Esophagus muscularis mucosa (tissue), 4 donors: ENCODE results near the gene DIAPH1.

Source experiments
- EP300 ChIP-seq: sonication (generic); formaldehyde crosslinking; IDR thresholded peaks from one replicate; pipeline ENCODE4 v1.6.1; 2017; ENCODE audit warnings: antibody characterized with exemption
- POLR2A ChIP-seq: fragments of 450-650 bp; IDR thresholded peaks from one replicate; pipeline ENCODE4 v1.6.1; 2017; ENCODE audit warnings: antibody characterized with exemption, moderate library complexity, mild to moderate bottlenecking, low read depth
- POLR2AphosphoS5 ChIP-seq, 2 donors: sonication (generic); formaldehyde crosslinking; IDR thresholded peaks; one replicate each; pipeline ENCODE4 v1.6.1; 2017; ENCODE audit warnings: antibody characterized with exemption in 2 of 2
- TF ChIP-seq, protein P1 (sequence below), 3 experiments: fragments of 200-600 bp in 2 of 3; fragments of 450-650 bp in 1 of 3; sonication (generic) in 2 of 3; IDR thresholded peaks; one replicate each; pipeline ENCODE4 v1.5.1; 2017 to 2019; ENCODE audit warnings: antibody characterized with exemption in 3 of 3, mild to moderate bottlenecking in 2 of 3, moderate library complexity in 1 of 3

DNA sequence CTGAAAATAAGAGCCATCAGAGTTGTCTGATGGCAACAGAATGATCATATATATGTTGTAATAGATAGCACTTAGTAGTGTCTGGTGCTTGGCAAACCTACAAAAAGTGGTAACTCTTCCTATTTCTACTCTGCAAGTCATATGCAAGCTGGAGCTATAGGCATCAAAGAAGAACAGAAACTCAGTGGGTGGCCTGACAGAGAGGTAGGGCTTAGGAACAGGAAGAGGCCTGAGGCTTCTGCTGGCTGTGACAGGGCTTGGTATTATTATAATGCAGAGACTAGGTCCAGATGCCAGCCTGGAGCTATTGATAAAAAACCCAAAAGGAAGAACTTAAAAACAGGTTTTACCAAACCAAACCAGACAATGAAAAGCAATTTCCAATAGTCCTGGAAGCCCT lies 4.4 kb upstream of the DIAPH1 start:
- TF ChIP-seq, protein P1, sequence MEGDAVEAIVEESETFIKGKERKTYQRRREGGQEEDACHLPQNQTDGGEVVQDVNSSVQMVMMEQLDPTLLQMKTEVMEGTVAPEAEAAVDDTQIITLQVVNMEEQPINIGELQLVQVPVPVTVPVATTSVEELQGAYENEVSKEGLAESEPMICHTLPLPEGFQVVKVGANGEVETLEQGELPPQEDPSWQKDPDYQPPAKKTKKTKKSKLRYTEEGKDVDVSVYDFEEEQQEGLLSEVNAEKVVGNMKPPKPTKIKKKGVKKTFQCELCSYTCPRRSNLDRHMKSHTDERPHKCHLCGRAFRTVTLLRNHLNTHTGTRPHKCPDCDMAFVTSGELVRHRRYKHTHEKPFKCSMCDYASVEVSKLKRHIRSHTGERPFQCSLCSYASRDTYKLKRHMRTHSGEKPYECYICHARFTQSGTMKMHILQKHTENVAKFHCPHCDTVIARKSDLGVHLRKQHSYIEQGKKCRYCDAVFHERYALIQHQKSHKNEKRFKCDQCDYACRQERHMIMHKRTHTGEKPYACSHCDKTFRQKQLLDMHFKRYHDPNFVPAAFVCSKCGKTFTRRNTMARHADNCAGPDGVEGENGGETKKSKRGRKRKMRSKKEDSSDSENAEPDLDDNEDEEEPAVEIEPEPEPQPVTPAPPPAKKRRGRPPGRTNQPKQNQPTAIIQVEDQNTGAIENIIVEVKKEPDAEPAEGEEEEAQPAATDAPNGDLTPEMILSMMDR (IDR thresholded peaks at IDR 0.05), result no peak
- TF ChIP-seq POLR2A (no peak), EP300 (no peak), POLR2AphosphoS5 (IDR thresholded peaks at IDR 0.05) (no peak)
